ENCODE results near the gene KRT2. TPM values are rescaled to one million over a fixed set of nuclear protein-coding genes. Genes with fewer than 3 reads are reported as not detected.
"Not testable (repeated sequence)": the region's sequence is repeated elsewhere in the genome, so short reads cannot be mapped to it uniquely, and the experiment has no call there.

KRT2 gene
- total and polyA plus RNA-seq, 2 experiments from 2014 or later = not detected

DNA sequence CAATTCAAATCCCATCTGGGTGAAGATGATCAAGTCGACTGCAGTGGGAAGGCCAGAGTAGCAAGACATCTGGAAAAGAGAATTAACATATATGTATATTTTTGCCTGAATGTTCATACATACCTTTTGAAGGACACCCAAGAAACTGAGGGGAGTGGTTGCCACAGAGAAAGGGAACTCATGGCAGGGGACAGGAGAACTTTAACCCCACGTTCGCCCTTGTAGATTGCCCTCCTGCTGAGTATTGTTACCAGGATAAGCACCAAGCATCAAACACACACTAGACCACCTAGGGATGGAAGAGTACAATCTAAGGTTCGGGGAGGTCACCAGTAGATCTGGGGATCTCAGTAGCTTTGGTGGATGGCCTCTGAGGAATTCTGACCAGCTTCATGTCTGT, 18.5 kb upstream of the KRT2 start:
- H3K27me3 ChIP-seq = peaks cover 21% of the 10 kb centered on the region
- no peaks in the 10 kb centered on the region for H3K9me3 ChIP-seq (ENCODE audit: low read depth)
- no peaks in the 10 kb centered on the region for H3K79me2 ChIP-seq
- H3K9me2 ChIP-seq (replicated peaks; ENCODE audit: insufficient read depth) = no peaks in the 10 kb centered on the region
- H3K36me3 ChIP-seq (replicated peaks; ENCODE audit: insufficient read depth, low read depth) = no peaks in the 10 kb centered on the region
- no peak overlapping the region for H3K27ac ChIP-seq
- TF ChIP-seq EZH2 (IDR thresholded peaks at IDR 0.05; ENCODE audit: borderline replicate concordance) = no peak
- no peak for TF ChIP-seq EZH2phosphoT487 (IDR thresholded peaks at IDR 0.05; ENCODE audit: low read depth, severe bottlenecking, unreplicated experiment)
- TF ChIP-seq, protein P1, sequence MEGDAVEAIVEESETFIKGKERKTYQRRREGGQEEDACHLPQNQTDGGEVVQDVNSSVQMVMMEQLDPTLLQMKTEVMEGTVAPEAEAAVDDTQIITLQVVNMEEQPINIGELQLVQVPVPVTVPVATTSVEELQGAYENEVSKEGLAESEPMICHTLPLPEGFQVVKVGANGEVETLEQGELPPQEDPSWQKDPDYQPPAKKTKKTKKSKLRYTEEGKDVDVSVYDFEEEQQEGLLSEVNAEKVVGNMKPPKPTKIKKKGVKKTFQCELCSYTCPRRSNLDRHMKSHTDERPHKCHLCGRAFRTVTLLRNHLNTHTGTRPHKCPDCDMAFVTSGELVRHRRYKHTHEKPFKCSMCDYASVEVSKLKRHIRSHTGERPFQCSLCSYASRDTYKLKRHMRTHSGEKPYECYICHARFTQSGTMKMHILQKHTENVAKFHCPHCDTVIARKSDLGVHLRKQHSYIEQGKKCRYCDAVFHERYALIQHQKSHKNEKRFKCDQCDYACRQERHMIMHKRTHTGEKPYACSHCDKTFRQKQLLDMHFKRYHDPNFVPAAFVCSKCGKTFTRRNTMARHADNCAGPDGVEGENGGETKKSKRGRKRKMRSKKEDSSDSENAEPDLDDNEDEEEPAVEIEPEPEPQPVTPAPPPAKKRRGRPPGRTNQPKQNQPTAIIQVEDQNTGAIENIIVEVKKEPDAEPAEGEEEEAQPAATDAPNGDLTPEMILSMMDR (IDR thresholded peaks at IDR 0.05; ENCODE audit: poor library complexity) = no peak
- no peak overlapping the region for H3K4me3 ChIP-seq
- H3K4me1 ChIP-seq (ENCODE audit: insufficient read depth) = no peaks in the 10 kb centered on the region
- no peak overlapping the region for H3K4me2 ChIP-seq
- DNase-seq (ENCODE audit: low spot score) = no peak
- 87% methylated on average over 4 of the region's 4 CpGs for WGBS (ENCODE audit: low lambda C conversion rate, missing lambda C conversion rate)
- no peaks in the 10 kb centered on the region for H4K20me1 ChIP-seq (ENCODE audit: insufficient read depth, poor library complexity, severe bottlenecking)
- H2AFZ ChIP-seq = no peak overlapping the region

DNA sequence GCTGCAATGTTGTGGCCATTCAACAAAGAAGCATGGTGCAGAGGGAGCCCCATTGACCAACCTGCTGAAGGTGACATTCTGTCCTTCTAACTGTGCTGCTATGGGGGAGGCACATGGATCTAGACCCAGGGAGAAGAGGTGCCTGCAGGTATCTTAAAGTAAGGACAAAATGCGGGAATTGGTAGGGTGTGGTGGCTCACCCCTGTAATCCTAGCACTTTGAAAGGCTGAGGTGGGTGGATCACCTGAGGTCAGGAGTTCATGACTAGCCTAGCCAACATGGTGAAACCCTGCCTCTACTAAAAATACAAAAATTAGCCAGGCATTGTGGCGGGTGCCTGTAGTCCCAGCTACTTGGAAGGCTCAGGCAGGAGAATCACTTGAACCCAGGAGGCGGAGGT, 17.9 kb upstream of the KRT2 start:
- not testable (repeated sequence) for H3K4me2 ChIP-seq; H3K27ac ChIP-seq; H4K20me1 ChIP-seq (ENCODE audit: insufficient read depth, poor library complexity, severe bottlenecking); H3K4me1 ChIP-seq (ENCODE audit: insufficient read depth); H3K4me3 ChIP-seq; H3K36me3 ChIP-seq (replicated peaks; ENCODE audit: insufficient read depth, low read depth); H3K79me2 ChIP-seq; H2AFZ ChIP-seq; H3K9me2 ChIP-seq (replicated peaks; ENCODE audit: insufficient read depth); DNase-seq (ENCODE audit: low spot score); H3K9me3 ChIP-seq (ENCODE audit: low read depth)
- peaks cover 21% of the 10 kb centered on the region for H3K27me3 ChIP-seq
- WGBS (ENCODE audit: low lambda C conversion rate, missing lambda C conversion rate) = 96% methylated on average over 3 of the region's 3 CpGs

DNA sequence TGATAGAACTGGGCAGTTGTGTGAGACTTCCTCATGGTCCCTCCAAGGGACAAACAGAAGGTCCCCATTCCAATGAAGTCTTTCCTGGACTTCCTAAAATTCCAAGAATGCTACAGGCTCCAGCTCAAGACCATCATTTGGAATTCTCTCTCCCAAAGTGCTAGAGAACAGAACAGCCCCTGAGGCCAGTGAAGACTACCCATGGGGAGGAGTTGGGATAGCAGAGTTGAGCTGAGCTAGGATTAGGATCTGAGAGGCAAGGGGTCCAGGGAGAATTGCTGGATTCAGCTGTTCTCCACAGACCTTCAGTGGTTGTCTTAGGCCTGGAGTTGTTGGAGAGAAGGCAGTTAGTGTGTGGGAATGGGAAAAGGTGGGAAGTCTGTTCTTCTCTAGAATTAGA, 17.4 kb upstream of the KRT2 start:
- Histone ChIP-seq H3K36me3 (replicated peaks; ENCODE audit: insufficient read depth, low read depth) (no peaks in the 10 kb centered on the region), H3K9me2 (replicated peaks; ENCODE audit: insufficient read depth) (no peaks in the 10 kb centered on the region), H4K20me1 (ENCODE audit: insufficient read depth, poor library complexity, severe bottlenecking) (no peaks in the 10 kb centered on the region), H3K9me3 (ENCODE audit: low read depth) (no peaks in the 10 kb centered on the region), H3K4me3 (no peak overlapping the region), H3K4me2 (no peak overlapping the region), H3K79me2 (no peaks in the 10 kb centered on the region), H3K4me1 (ENCODE audit: insufficient read depth) (no peaks in the 10 kb centered on the region), H3K27ac (no peak overlapping the region), H3K27me3 (peaks cover 21% of the 10 kb centered on the region), H2AFZ (no peak overlapping the region)
- TF ChIP-seq EZH2 (IDR thresholded peaks at IDR 0.05; ENCODE audit: borderline replicate concordance) (no peak), EZH2phosphoT487 (IDR thresholded peaks at IDR 0.05; ENCODE audit: low read depth, severe bottlenecking, unreplicated experiment) (no peak)
- TF ChIP-seq, protein P1 (IDR thresholded peaks at IDR 0.05; ENCODE audit: poor library complexity) = no peak
- DNase-seq (ENCODE audit: low spot score) = no peak

DNA sequence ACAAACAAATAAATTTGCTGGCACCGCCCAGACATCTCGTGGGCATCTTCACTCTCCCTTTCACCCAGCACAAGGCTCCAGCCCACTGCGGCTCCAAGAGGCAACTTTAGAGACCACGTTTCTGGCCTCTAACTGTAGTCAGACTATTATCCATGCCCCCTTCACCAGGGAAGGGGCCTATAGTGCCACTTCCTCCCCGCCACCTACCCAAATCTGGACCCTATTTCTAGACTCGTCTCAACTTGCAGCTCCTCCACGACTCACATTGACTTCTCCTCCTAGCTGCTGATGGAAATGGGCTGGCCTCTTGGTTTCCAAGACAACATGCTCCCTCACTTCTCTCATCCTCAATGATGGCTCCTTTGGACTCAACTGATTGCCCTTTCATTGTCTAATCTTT, 15.9 kb upstream of the KRT2 start:
- 82% methylated on average over 7 of the region's 7 CpGs for WGBS (ENCODE audit: low lambda C conversion rate, missing lambda C conversion rate)
- no peaks in the 10 kb centered on the region for H3K4me1 ChIP-seq (ENCODE audit: insufficient read depth)
- DNase-seq (ENCODE audit: low spot score) = no peak
- H2AFZ ChIP-seq = no peak overlapping the region
- H3K79me2 ChIP-seq = no peaks in the 10 kb centered on the region
- no peak overlapping the region for H3K4me3 ChIP-seq
- H3K27ac ChIP-seq = no peak overlapping the region
- H3K27me3 ChIP-seq = peaks cover 22% of the 10 kb centered on the region
- no peaks in the 10 kb centered on the region for H3K9me3 ChIP-seq (ENCODE audit: low read depth)
- H3K36me3 ChIP-seq (replicated peaks; ENCODE audit: insufficient read depth, low read depth) = no peaks in the 10 kb centered on the region
- TF ChIP-seq, protein P1 (IDR thresholded peaks at IDR 0.05; ENCODE audit: poor library complexity) = no peak
- TF ChIP-seq EZH2 (IDR thresholded peaks at IDR 0.05; ENCODE audit: borderline replicate concordance) (no peak), EZH2phosphoT487 (IDR thresholded peaks at IDR 0.05; ENCODE audit: low read depth, severe bottlenecking, unreplicated experiment) (no peak)
- no peaks in the 10 kb centered on the region for H4K20me1 ChIP-seq (ENCODE audit: insufficient read depth, poor library complexity, severe bottlenecking)
- H3K9me2 ChIP-seq (replicated peaks; ENCODE audit: insufficient read depth) = no peaks in the 10 kb centered on the region
- no peak overlapping the region for H3K4me2 ChIP-seq

Measured in hepatocyte (in vitro differentiated cells).